ENCODE results near the gene SLC9C2. TPM values are rescaled to one million over a fixed set of nuclear protein-coding genes. Genes with fewer than 3 reads are reported as not detected.

SLC9C2 gene
- total RNA-seq, 1 experiment from 2014 or later = not detected

DNA sequence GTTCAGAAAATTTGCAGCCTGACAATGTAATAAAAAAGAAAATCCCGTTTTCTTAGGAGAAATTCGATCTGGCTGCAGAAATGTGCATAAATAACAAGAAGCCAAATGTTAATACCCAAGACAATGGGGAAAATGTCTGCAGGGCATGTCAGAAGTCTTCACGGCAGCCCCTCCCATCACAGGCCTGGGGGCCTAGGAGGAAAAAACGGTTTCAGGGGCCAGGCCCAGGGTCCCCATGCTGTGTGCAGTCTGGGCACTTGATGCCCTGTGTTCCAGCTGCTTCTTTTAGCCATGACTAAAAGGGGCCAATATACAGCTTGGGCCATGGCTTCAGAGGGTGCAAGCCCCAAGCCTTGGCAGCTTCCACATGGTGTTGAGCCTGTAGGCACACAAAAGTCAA is 132.3 kb downstream of the SLC9C2 start:
- no peak overlapping the region for H2BK12ac ChIP-seq (ENCODE audit: insufficient read length, low read depth, low read length)
- H3K27me3 ChIP-seq (ENCODE audit: insufficient read depth, low read length) = no peaks in the 10 kb centered on the region
- no peak overlapping the region for H3K4ac ChIP-seq (ENCODE audit: low read depth, low read length)
- H3K23ac ChIP-seq (ENCODE audit: insufficient read length, low read depth, low read length) = no peak overlapping the region
- H4K20me1 ChIP-seq (ENCODE audit: control insufficient read depth, insufficient read depth, insufficient read length) = no peaks in the 10 kb centered on the region
- H2BK5ac ChIP-seq (ENCODE audit: insufficient read length, low read length) = no peak overlapping the region
- no peak overlapping the region for H2AFZ ChIP-seq (ENCODE audit: low read length)
- no peak overlapping the region for H3K14ac ChIP-seq (ENCODE audit: insufficient read depth, low read length)
- H3T11ph ChIP-seq (ENCODE audit: low read length) = no peak overlapping the region
- Mint-ChIP-seq H3K36me3 (ENCODE audit: insufficient read depth in 1 of 3, low read depth in 3 of 3) (peaks cover 56 to 78% (median 60%) of the 10 kb centered on the region in 3 experiments), H3K9me3 (peaks cover 45 to 54% of the 10 kb centered on the region in 2 experiments), H3K4me3 (no peak overlapping the region), H3K4me1 (peaks cover 4 to 19% of the 10 kb centered on the region in 2 experiments), H3K27me3 (ENCODE audit: low read depth) (no peaks in the 10 kb centered on the region), H3K27ac (no peak overlapping the region)
- H4K5ac ChIP-seq (ENCODE audit: insufficient read length, low read depth, low read length) = no peak overlapping the region
- no peak overlapping the region for H3K4me2 ChIP-seq (ENCODE audit: insufficient read depth, insufficient read length, low read length)
- no peaks in the 10 kb centered on the region; the same call in 1 of the 2 replicates for H3K79me2 ChIP-seq (ENCODE audit: insufficient read depth, low read length)
- H2BK20ac ChIP-seq (ENCODE audit: low read depth, low read length, poor library complexity, severe bottlenecking) = no peak overlapping the region
- no peak overlapping the region for H2BK15ac ChIP-seq (ENCODE audit: low read depth, low read length)
- DNase-seq = no peak
- TF ChIP-seq, protein P1, sequence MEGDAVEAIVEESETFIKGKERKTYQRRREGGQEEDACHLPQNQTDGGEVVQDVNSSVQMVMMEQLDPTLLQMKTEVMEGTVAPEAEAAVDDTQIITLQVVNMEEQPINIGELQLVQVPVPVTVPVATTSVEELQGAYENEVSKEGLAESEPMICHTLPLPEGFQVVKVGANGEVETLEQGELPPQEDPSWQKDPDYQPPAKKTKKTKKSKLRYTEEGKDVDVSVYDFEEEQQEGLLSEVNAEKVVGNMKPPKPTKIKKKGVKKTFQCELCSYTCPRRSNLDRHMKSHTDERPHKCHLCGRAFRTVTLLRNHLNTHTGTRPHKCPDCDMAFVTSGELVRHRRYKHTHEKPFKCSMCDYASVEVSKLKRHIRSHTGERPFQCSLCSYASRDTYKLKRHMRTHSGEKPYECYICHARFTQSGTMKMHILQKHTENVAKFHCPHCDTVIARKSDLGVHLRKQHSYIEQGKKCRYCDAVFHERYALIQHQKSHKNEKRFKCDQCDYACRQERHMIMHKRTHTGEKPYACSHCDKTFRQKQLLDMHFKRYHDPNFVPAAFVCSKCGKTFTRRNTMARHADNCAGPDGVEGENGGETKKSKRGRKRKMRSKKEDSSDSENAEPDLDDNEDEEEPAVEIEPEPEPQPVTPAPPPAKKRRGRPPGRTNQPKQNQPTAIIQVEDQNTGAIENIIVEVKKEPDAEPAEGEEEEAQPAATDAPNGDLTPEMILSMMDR (conservative IDR thresholded peaks at IDR 0.05) = no peak
- no peak overlapping the region for H4K91ac ChIP-seq (ENCODE audit: insufficient read length, low read depth, low read length)
- no peak overlapping the region for H4K8ac ChIP-seq (replicated peaks; ENCODE audit: insufficient read length, low read depth, low read length)
- H3K56ac ChIP-seq (ENCODE audit: insufficient read length, low read depth, low read length) = no peak overlapping the region
- H3K79me1 ChIP-seq (ENCODE audit: insufficient read depth, low read depth, low read length, poor library complexity, severe bottlenecking) = no peaks in the 10 kb centered on the region
- no peak overlapping the region for H2AK5ac ChIP-seq (ENCODE audit: insufficient read length, low read length)
- no peak overlapping the region for H3K18ac ChIP-seq (ENCODE audit: insufficient read length, low read depth, low read length)
- no peaks in the 10 kb centered on the region for H3K23me2 ChIP-seq (ENCODE audit: insufficient read length, low read depth, low read length, poor library complexity, severe bottlenecking)
- H2BK120ac ChIP-seq (ENCODE audit: low read depth, low read length, poor library complexity, severe bottlenecking) = no peak overlapping the region
- no peak overlapping the region for H3K27ac ChIP-seq (ENCODE audit: insufficient read length, low read depth, low read length)
- no peaks in the 10 kb centered on the region for H3K4me1 ChIP-seq (ENCODE audit: insufficient read depth, low read length)
- H3K9ac ChIP-seq (ENCODE audit: extremely low read depth, insufficient read length, low read length) = no peak overlapping the region
- H3K9me3 ChIP-seq (ENCODE audit: control insufficient read depth, low read depth, low read length) = peaks cover 8% of the 10 kb centered on the region
- no CpG with 5 or more reads among the region's 4 CpGs for WGBS (ENCODE audit: extremely low coverage, insufficient read length, low lambda C conversion rate)
